ENCODE data around the gene PDLIM4.

The PDLIM4 gene

GRCh38 chr5:132227485-132228240 lies 29.8 kb upstream of the PDLIM4 start, which contains the start of gene P4HA2:
P4HA2 (minus strand) TSS chr5:132227853; CDS start chr5:132218626, 9,227 bp downstream.
- no peak for FAIRE-seq

GRCh38 chr5:132228241-132229035 lies 29.1 kb upstream of the PDLIM4 start:
- FAIRE-seq = no peak

- no peak for FAIRE-seq
Measured at GRCh38 chr5:132229236-132229635, 28.3 kb upstream of the PDLIM4 start.

GRCh38 chr5:132230871-132231270 lies 26.6 kb upstream of the PDLIM4 start:
- FAIRE-seq = no peak

- no peak for FAIRE-seq
Measured at GRCh38 chr5:132232465-132232864, 25.0 kb upstream of the PDLIM4 start.

- no peak for FAIRE-seq
Measured at GRCh38 chr5:132233081-132233480, 24.4 kb upstream of the PDLIM4 start.

GRCh38 chr5:132233811-132234683 lies 23.4 kb upstream of the PDLIM4 start:
- FAIRE-seq = no peak

GRCh38 chr5:132234684-132235062 lies 22.8 kb upstream of the PDLIM4 start:
- no peak for FAIRE-seq

- FAIRE-seq = no peak
Measured at GRCh38 chr5:132235340-132235739, 22.2 kb upstream of the PDLIM4 start.

- FAIRE-seq = no peak
Measured at GRCh38 chr5:132237141-132237540, 20.4 kb upstream of the PDLIM4 start.

- FAIRE-seq = no peak
Measured at GRCh38 chr5:132237670-132238069, 19.8 kb upstream of the PDLIM4 start.

- FAIRE-seq = no peak
Measured at GRCh38 chr5:132238169-132238744, 19.2 kb upstream of the PDLIM4 start.

GRCh38 chr5:132238901-132239500 lies 18.5 kb upstream of the PDLIM4 start:
- FAIRE-seq = no peak

- no peak for FAIRE-seq
Measured at GRCh38 chr5:132239776-132240175, 17.7 kb upstream of the PDLIM4 start.

GRCh38 chr5:132243366-132243977 lies 14.0 kb upstream of the PDLIM4 start:
- no peak for FAIRE-seq

GRCh38 chr5:132245593-132245992 lies 11.9 kb upstream of the PDLIM4 start:
- no peak for FAIRE-seq

- FAIRE-seq = no peak
Measured at GRCh38 chr5:132246806-132247205, 10.7 kb upstream of the PDLIM4 start.

GRCh38 chr5:132250547-132250946 lies 6.9 kb upstream of the PDLIM4 start:
- FAIRE-seq = no peak

GRCh38 chr5:132251220-132251725 lies 6.2 kb upstream of the PDLIM4 start:
- no peak for FAIRE-seq

GRCh38 chr5:132253008-132253441 lies 4.5 kb upstream of the PDLIM4 start:
- FAIRE-seq = no peak

GRCh38 chr5:132253452-132254320 lies 3.8 kb upstream of the PDLIM4 start:
- no peak for FAIRE-seq
